GM21528 (cell line): ENCODE measurements around the gene CSRP1.
A peak's percentile ranks its signal among the peaks of the same experiment; 100 is the strongest.
"Not testable (repeated sequence)": the region's sequence is repeated elsewhere in the genome, so short reads cannot be mapped to it uniquely, and the experiment has no call there.

Source experiments
- ATAC-seq: cut with Tn5 transposase; IDR thresholded peaks from one replicate; pipeline ENCODE4 v1.9.1; 2021; ENCODE audit warnings: mild to moderate bottlenecking, moderate library complexity; ENCODE audit not compliant: unreplicated experiment, low FRiP score

Gene CSRP1

GRCh38 chr1:201481761-201482493, 25.0 kb downstream of the CSRP1 start:
- peak; percentile 67 for ATAC-seq

- no peak for ATAC-seq
These were observed 25.9 kb downstream of the CSRP1 start for GRCh38 chr1:201481004-201481380.

GRCh38 chr1:201480231-201481003, 26.5 kb downstream of the CSRP1 start:
- ATAC-seq: peak; percentile 60

GRCh38 chr1:201479201-201479730, 27.7 kb downstream of the CSRP1 start:
- no peak for ATAC-seq

GRCh38 chr1:201478666-201479065, 28.3 kb downstream of the CSRP1 start:
- not testable (repeated sequence) for ATAC-seq

- no peak for ATAC-seq
These were observed 30.1 kb downstream of the CSRP1 start for GRCh38 chr1:201476670-201477344.

- no peak for ATAC-seq
These were observed 30.8 kb downstream of the CSRP1 start for GRCh38 chr1:201475915-201476669.

- ATAC-seq: no peak
These were observed 31.8 kb downstream of the CSRP1 start for GRCh38 chr1:201475130-201475529.

- no peak for ATAC-seq
These were observed 33.6 kb downstream of the CSRP1 start for GRCh38 chr1:201473296-201473695.

- not testable (repeated sequence) for ATAC-seq
These were observed 34.6 kb downstream of the CSRP1 start for GRCh38 chr1:201472321-201472720.

GRCh38 chr1:201471772-201472171, 35.2 kb downstream of the CSRP1 start:
- no peak for ATAC-seq

- ATAC-seq: no peak
These were observed 36.3 kb downstream of the CSRP1 start for GRCh38 chr1:201470581-201470980.

- ATAC-seq: no peak
These were observed 37.3 kb downstream of the CSRP1 start for GRCh38 chr1:201469645-201470074.

GRCh38 chr1:201468844-201469644, 37.9 kb downstream of the CSRP1 start, which contains the start of gene PHLDA3:
PHLDA3 (minus strand) TSS chr1:201469188; CDS start chr1:201468786, 402 bp downstream.
- ATAC-seq: peak; percentile 83

- peak; percentile 56 for ATAC-seq
These were observed 38.5 kb downstream of the CSRP1 start for GRCh38 chr1:201468501-201468843.

- no peak for ATAC-seq
These were observed 40.4 kb downstream of the CSRP1 start for GRCh38 chr1:201466492-201466891.

GRCh38 chr1:201465698-201466290, 41.1 kb downstream of the CSRP1 start:
- ATAC-seq: no peak

- no peak for ATAC-seq
These were observed 43.8 kb downstream of the CSRP1 start for GRCh38 chr1:201463071-201463552.
